ENCODE data around the gene OXCT2.

GRCh38 chr1:39816415-39817090, 45.4 kb upstream of the OXCT2 start:
- TF ChIP-seq CTCF (IDR thresholded peaks at IDR 0.05) (peak; percentile 73 to 96 (median 92)), POLR2A (IDR thresholded peaks at IDR 0.05) (no peak)
